Activated T-helper 2 cell treated with anti-CD3 and anti-CD28 coated beads, Interferon-gamma antibody, Interleukin-2, Interleukin-4, amounts not matched to agents 10 μg/mL and 5 μg/mL and 100 μg/mL, durations not matched to agents 14 hours and 24 hours and 36 hours (primary cell): ENCODE data around the gene MICU1. TPM values are rescaled to one million over a fixed set of nuclear protein-coding genes. Genes with fewer than 3 reads are reported as not detected.

Experiments used
- DNase-seq: peaks from one replicate; pipeline ENCODE4 v3.0.0; 2021; ENCODE audit warnings: low spot score
- H3K27ac Mint-ChIP-seq: one replicate; pipeline ENCODE4 v1.8.0; 2021; ENCODE audit warnings: mixed read lengths
- H3K27me3 Mint-ChIP-seq: one replicate; pipeline ENCODE4 v1.8.0; 2021; ENCODE audit warnings: low read depth, mixed read lengths
- H3K36me3 Mint-ChIP-seq: one replicate; pipeline ENCODE4 v1.8.0; 2021; ENCODE audit warnings: low read depth, mixed read lengths
- H3K4me1 Mint-ChIP-seq: one replicate; pipeline ENCODE4 v1.8.0; 2021; ENCODE audit warnings: low read depth, mixed read lengths
- H3K4me3 Mint-ChIP-seq: one replicate; pipeline ENCODE4 v1.8.0; 2021; ENCODE audit warnings: low read depth, mild to moderate bottlenecking, moderate library complexity, mixed read lengths
- H3K9me3 Mint-ChIP-seq: one replicate; pipeline ENCODE4 v1.8.0; 2021; ENCODE audit warnings: mixed read lengths
- intact Hi-C: fragments of 100-400 bp; cut with micrococcal nuclease; formaldehyde crosslinking; loops from one replicate; pipeline ENCODE4 v1.15.1; 2023
- total RNA-seq: library from RNA; stranded (reverse); gene quantifications from 2 replicates; pipeline ENCODE4 v1.2.3, GENCODE V29; 2022

The MICU1 gene
- total RNA-seq, 1 donor from 2014 or later: 30.7 TPM

DNA sequence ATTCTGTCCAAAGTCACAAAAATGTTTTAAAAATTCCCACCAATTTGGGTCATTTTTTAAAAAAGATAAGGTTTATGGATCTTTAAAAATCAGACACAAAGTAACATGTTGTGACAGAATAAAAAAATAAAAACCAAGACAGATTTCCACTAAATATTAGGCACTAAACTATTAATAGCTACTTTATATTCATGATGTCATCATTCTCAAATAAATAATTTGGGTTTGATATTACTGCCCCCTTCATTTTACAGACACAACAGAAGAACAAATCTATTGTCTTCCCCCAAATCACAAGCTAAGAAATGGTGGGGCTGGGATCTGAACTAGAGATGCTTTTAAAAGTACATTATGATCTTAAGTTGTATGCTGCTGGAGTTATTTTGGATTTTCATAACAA lies 119.4 kb downstream of the MICU1 start:
- no peak overlapping the region for H3K27ac Mint-ChIP-seq
- H3K9me3 Mint-ChIP-seq: peaks cover 18% of the 10 kb centered on the region
- DNase-seq: no peak
- H3K4me1 Mint-ChIP-seq: peaks cover 12% of the 10 kb centered on the region
- no peaks in the 10 kb centered on the region for H3K27me3 Mint-ChIP-seq
- peaks cover 4% of the 10 kb centered on the region for H3K36me3 Mint-ChIP-seq
- H3K4me3 Mint-ChIP-seq: no peak overlapping the region
- intact Hi-C loops: no loop called here

DNA sequence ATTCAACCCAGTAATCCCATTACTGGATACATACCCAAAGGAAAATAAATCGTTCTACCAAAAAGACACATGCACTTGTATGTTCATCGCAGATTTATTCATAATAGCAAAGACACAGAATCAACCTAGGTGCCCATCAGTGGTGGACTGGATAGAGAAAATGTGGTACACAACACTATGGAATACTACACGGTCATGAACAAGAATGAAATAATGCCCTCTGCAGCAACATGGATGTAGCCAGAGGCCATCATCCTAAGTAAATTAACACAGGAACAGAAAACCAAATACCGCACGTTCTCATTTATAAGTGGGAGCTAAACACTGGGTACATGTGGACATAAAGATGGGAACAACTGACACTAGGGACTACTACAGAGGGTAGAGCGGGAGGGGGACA lies 120.4 kb downstream of the MICU1 start:
- peaks cover 12% of the 10 kb centered on the region for H3K4me1 Mint-ChIP-seq
- H3K27me3 Mint-ChIP-seq: no peaks in the 10 kb centered on the region
- H3K36me3 Mint-ChIP-seq: peaks cover 4% of the 10 kb centered on the region
- no peak overlapping the region for H3K4me3 Mint-ChIP-seq
- no peak for DNase-seq
- H3K27ac Mint-ChIP-seq: no peak overlapping the region
- peaks cover 18% of the 10 kb centered on the region for H3K9me3 Mint-ChIP-seq
- intact Hi-C loops: no loop called here

DNA sequence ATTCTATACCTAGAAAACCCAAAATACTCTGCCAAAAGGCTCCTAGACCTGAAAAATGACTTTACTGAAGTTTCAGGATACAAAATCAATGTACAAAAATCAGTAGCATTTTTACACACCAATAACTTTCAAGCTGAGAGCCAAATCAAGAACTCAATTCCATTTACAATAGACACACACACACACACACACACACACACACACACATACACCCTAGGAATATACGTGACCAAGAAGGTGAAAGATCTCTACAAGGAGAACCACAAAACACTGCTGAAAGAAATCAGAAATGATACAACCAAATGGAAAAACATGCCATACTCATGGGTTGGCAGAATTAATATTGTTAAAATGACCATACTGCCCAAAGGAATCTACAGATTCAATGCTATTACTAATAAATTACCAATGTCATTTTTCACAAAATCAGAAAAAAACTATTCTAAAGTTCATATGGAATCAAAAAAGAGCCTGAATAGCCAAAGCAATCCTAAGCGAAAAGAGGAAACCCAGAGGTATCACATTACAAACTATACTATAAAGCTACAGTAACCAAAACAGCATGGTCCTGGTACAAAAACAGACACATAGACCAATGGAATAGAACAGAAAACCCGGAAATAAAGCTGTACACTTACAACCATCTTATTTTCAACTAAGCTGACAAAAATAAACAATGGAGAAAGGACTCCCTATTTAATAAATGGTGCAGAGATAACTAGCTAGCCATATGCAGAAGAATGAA lies 122.0 kb downstream of the MICU1 start:
- H3K9me3 Mint-ChIP-seq: peaks cover 18% of the 10 kb centered on the region
- H3K4me3 Mint-ChIP-seq: no peak overlapping the region
- intact Hi-C loops: no loop called here
- H3K27me3 Mint-ChIP-seq: no peaks in the 10 kb centered on the region
- peaks cover 4% of the 10 kb centered on the region for H3K36me3 Mint-ChIP-seq
- no peak overlapping the region for H3K27ac Mint-ChIP-seq
- peaks cover 5% of the 10 kb centered on the region for H3K4me1 Mint-ChIP-seq
- DNase-seq: no peak

DNA sequence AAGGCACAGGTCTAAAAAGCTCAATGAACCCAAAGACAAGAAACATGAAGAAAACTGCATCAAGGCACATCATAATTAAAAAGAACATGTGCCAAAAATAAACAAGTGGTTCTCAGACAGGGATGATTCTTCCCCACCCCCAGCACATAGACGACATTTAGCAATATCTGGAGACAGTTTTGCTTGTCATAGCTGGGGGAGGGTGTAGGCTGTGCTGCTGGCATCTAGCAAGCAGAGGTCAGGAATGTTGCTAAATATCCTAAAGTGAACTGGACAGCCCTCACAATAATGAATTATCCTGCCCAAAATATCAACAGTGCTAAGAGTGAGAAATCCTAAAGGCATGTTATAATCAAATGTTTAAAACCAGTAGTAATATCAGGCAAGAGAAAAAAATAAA lies 122.6 kb downstream of the MICU1 start:
- peaks cover 4% of the 10 kb centered on the region for H3K36me3 Mint-ChIP-seq
- DNase-seq: no peak
- H3K4me1 Mint-ChIP-seq: peaks cover 4% of the 10 kb centered on the region
- no peak overlapping the region for H3K27ac Mint-ChIP-seq
- no peaks in the 10 kb centered on the region for H3K27me3 Mint-ChIP-seq
- no peak overlapping the region for H3K4me3 Mint-ChIP-seq
- peaks cover 18% of the 10 kb centered on the region for H3K9me3 Mint-ChIP-seq
- intact Hi-C loops: no loop called here

DNA sequence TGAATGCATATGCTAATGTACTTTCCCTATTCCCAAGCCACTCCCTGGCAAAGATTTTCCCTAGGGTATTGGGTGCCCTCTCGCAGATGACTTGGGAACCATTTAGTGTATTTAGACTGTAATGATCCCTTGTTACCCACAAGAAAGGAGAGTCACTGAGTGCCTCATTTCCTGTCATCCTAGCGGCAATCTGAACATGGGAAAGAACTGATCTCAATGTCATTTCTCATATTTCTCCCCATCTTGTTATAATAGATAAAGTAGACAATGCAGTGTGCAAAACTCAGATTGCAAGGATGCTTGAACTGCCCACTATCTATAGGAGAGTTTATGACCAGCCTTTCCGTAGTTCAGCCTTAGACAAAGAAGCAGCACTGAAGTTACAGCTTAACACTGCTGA lies 123.3 kb downstream of the MICU1 start:
- Mint-ChIP-seq H3K27ac (no peak overlapping the region), H3K4me3 (no peak overlapping the region), H3K36me3 (peaks cover 4% of the 10 kb centered on the region), H3K27me3 (no peaks in the 10 kb centered on the region), H3K4me1 (peaks cover 4% of the 10 kb centered on the region), H3K9me3 (peaks cover 18% of the 10 kb centered on the region)
- DNase-seq: no peak
- intact Hi-C loops: no loop called here

DNA sequence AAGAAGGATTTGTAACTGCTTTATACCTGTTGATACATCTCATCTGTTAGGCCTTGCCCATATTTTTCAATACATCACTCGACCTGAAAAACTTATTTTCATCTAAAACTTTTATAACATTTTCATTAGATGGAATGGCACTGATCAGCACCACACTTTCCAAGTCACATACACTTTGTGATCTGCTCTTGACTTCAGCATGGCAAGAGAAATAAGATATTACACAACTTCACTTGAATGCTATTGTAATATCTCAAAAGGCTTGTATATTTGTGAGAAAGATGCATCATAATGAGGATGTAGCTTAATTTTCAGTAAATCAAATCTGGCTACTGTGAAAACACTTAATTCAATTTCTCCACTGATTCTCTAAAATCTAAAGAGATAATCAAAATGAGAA lies 126.2 kb downstream of the MICU1 start:
- Mint-ChIP-seq H3K9me3 (peaks cover 12% of the 10 kb centered on the region), H3K27ac (no peak overlapping the region), H3K4me3 (no peak overlapping the region), H3K27me3 (no peaks in the 10 kb centered on the region), H3K4me1 (peaks cover 4% of the 10 kb centered on the region), H3K36me3 (peaks cover 4% of the 10 kb centered on the region)
- intact Hi-C loops: no loop called here
- no peak for DNase-seq

DNA sequence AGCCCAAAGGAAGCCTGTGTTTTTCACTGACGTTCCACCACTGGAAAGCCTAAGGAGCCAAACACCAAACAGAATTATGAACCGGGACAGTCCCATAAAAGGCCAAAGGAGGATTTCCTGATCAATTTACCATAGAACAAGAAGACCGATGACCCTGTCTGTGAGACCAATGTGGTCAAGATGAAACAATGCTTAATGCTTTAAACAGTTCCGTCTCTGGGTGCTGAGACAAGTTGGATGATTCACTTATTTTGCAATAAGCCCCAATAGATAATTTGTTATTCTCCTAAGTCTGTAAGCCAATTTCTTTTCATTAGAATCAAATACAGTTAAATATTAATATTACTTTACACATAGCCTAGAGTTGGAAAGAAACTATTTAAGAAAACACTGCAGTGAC lies 134.9 kb downstream of the MICU1 start:
- Mint-ChIP-seq H3K9me3 (no peaks in the 10 kb centered on the region), H3K4me1 (no peaks in the 10 kb centered on the region), H3K36me3 (no peaks in the 10 kb centered on the region), H3K27me3 (no peaks in the 10 kb centered on the region), H3K4me3 (no peak overlapping the region), H3K27ac (no peak overlapping the region)
- DNase-seq: no peak
- intact Hi-C loops: no loop called here

DNA sequence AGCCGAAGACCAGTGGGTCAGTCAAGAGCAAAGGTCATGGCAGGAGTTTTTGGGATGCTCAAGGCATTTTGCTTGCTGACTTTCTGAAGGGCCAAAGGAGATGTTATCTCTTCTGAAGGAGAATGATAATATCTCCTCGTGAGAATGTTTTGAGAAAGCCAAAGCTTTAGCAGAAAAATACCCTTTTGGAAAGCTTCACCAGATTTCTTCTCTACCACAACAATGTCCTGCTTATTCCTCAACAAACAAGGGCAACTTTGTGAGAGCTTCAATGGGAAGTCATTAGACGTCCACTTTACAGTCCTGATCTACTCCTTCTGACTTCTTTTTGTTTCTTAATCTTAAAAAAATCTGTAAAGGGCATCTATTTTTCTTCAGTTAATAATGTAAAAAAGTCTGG lies 138.4 kb downstream of the MICU1 start:
- Mint-ChIP-seq H3K27me3 (no peaks in the 10 kb centered on the region), H3K36me3 (no peaks in the 10 kb centered on the region), H3K4me3 (no peak overlapping the region), H3K4me1 (no peaks in the 10 kb centered on the region), H3K27ac (no peak overlapping the region), H3K9me3 (no peaks in the 10 kb centered on the region)
- intact Hi-C loops: no loop called here
- DNase-seq: no peak

DNA sequence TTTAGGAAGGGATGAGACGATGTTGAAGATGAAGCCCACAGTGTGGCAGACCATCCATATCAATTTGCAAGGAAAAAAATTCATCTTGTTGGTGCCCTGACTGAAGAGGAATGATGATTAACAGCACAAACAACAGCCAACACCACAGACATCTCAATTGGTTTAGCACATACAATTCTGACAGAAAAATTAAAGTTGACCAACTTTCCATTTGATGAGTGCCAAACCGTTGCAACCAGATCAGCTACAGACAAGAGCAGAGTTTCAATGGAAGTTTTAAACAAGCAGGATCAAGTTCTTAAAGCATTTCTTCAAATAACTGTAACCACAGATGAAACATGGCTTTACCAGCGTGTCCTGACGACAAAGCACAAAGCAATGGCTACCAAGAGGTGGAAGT lies 138.8 kb downstream of the MICU1 start:
- H3K27me3 Mint-ChIP-seq: no peaks in the 10 kb centered on the region
- DNase-seq: no peak
- no peak overlapping the region for H3K4me3 Mint-ChIP-seq
- no peaks in the 10 kb centered on the region for H3K4me1 Mint-ChIP-seq
- no peaks in the 10 kb centered on the region for H3K9me3 Mint-ChIP-seq
- intact Hi-C loops: no loop called here
- H3K27ac Mint-ChIP-seq: no peak overlapping the region
- no peaks in the 10 kb centered on the region for H3K36me3 Mint-ChIP-seq

DNA sequence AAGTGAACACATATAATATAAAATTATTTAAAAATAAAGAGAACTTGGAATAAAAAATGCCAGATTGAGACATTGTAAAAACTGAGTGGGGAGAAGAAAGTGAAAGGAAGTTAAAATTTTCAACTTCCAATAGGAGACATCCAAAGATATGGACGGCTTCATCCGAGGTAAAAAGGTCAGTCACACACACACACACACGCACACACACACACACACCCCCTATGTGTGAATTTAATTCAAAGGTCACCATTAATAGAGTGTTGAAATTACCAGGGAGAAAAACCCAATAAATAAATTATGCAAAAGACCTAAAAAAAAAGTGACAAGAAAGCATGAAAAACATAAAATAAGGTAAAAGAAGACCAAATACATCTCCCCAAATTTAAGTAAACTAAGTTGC lies 140.2 kb downstream of the MICU1 start:
- Mint-ChIP-seq H3K27ac (no peak overlapping the region), H3K4me3 (no peak overlapping the region), H3K27me3 (no peaks in the 10 kb centered on the region), H3K36me3 (no peaks in the 10 kb centered on the region), H3K9me3 (no peaks in the 10 kb centered on the region), H3K4me1 (no peaks in the 10 kb centered on the region)
- DNase-seq: no peak
- intact Hi-C loops: no loop called here

DNA sequence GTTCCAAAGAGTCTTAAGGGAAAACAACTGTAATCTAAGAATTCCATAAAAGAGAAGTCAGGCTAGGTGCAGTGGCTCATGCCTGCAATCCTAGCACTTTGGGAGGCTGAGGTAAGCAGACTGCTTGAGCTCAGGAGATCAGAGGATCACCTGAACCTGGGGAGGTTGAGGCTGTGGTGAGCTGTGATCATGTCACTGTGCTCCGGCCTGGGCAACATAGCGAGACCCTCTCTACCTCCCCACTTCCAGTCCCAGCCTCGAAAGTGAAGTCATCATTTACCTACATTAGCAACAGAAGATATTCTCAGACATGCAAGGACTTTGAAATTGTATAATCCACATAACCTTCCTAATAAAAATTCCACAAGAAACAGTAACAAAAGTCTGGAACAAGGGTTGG lies 141.4 kb downstream of the MICU1 start:
- H3K9me3 Mint-ChIP-seq: no peaks in the 10 kb centered on the region
- DNase-seq: no peak
- no peak overlapping the region for H3K27ac Mint-ChIP-seq
- H3K4me3 Mint-ChIP-seq: no peak overlapping the region
- H3K36me3 Mint-ChIP-seq: no peaks in the 10 kb centered on the region
- H3K27me3 Mint-ChIP-seq: no peaks in the 10 kb centered on the region
- no peaks in the 10 kb centered on the region for H3K4me1 Mint-ChIP-seq
- intact Hi-C loops: no loop called here

DNA sequence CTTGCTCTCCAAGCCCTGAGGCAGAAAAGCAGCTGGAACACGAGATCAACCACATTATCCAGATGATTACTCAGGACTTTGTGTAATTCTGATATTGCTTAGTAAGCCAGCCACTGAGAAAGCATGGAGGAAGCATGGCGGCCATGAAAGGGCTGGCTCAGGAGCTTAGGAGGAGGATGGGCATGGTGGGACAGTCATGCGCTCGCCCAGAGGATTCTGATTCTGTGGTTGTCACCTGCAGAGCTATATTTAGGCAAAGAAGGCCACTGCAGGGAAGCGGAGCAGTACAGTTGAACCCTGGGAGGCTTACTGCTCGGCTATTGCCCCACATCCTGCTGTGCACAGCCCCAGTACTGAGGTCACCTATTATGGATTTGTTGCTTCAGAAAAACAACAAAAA lies 142.4 kb downstream of the MICU1 start:
- no peak for DNase-seq
- Mint-ChIP-seq H3K4me1 (no peaks in the 10 kb centered on the region), H3K27ac (no peak overlapping the region), H3K4me3 (no peak overlapping the region), H3K36me3 (no peaks in the 10 kb centered on the region), H3K9me3 (no peaks in the 10 kb centered on the region), H3K27me3 (no peaks in the 10 kb centered on the region)
- intact Hi-C loops: no loop called here

DNA sequence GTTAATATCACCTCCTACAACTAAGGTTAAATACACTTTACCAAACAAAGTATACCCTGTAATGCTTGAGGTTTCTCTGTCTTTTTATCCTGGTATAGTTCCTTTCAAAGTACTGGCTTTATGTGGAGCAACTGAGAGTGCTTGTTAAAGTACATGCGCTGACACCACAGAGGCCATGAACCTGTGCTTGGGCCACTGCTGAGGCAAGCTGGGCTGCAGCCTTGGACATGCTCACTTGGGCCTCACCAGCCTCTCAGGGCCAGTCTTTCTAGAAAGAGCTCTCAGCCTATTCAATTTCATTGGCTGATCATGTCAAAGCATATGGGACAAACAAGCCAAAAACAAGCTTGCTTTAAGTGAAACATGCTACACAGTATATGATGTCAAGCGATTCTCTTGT lies 145.0 kb downstream of the MICU1 start:
- intact Hi-C loops: no loop called here
- H3K9me3 Mint-ChIP-seq: no peaks in the 10 kb centered on the region
- no peak overlapping the region for H3K4me3 Mint-ChIP-seq
- no peaks in the 10 kb centered on the region for H3K4me1 Mint-ChIP-seq
- H3K27ac Mint-ChIP-seq: no peak overlapping the region
- DNase-seq: no peak
- no peaks in the 10 kb centered on the region for H3K27me3 Mint-ChIP-seq
- no peaks in the 10 kb centered on the region for H3K36me3 Mint-ChIP-seq

DNA sequence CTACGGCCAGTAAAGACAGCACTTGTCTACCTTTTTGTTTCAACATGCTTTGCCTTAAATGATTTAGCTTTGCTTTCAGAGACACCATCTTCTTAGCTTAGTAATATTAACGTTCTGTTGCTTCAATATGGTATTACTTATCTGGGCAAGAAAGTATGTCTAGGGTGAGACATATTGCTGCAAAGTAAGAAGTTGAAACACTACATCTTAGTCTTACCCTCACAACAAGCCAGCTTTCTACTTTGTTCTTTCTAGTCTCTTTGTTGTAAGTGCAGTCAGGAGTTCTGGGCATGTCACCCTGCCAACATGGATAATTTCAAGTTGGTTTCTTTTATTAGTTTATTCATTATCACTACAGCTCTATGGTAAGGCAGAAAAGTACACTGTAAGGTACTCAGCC lies 148.4 kb downstream of the MICU1 start:
- intact Hi-C loops: no loop called here
- no peak overlapping the region for H3K4me3 Mint-ChIP-seq
- peaks cover 12% of the 10 kb centered on the region for H3K36me3 Mint-ChIP-seq
- H3K27ac Mint-ChIP-seq: no peak overlapping the region
- no peaks in the 10 kb centered on the region for H3K27me3 Mint-ChIP-seq
- H3K9me3 Mint-ChIP-seq: no peaks in the 10 kb centered on the region
- DNase-seq: no peak
- H3K4me1 Mint-ChIP-seq: no peaks in the 10 kb centered on the region
